Stromal cell of bone marrow (primary cell): ENCODE results near the gene SLC35F1.
"Not testable (repeated sequence)": the region's sequence is repeated elsewhere in the genome, so short reads cannot be mapped to it uniquely, and the experiment has no call there.

Experiments used
- DNase-seq: peaks from one replicate; pipeline ENCODE4 v3.0.0-alpha.2; 2012; ENCODE audit warnings: low read depth

The SLC35F1 gene

GRCh38 chr6:117927866-117928265 is 20.8 kb downstream of the SLC35F1 start:
- DNase-seq, result no peak

GRCh38 chr6:117928833-117929232 is 21.8 kb downstream of the SLC35F1 start:
- DNase-seq, result no peak

- DNase-seq, result no peak
These were observed 22.4 kb downstream of the SLC35F1 start for GRCh38 chr6:117929501-117929900.

GRCh38 chr6:117930645-117931044 is 23.6 kb downstream of the SLC35F1 start:
- no peak for DNase-seq

- no peak for DNase-seq
These were observed 24.9 kb downstream of the SLC35F1 start for GRCh38 chr6:117932001-117932400.

- DNase-seq, result no peak
These were observed 25.6 kb downstream of the SLC35F1 start for GRCh38 chr6:117932676-117933075.

GRCh38 chr6:117933471-117933870 is 26.4 kb downstream of the SLC35F1 start:
- no peak for DNase-seq

- no peak for DNase-seq
These were observed 31.4 kb downstream of the SLC35F1 start for GRCh38 chr6:117938311-117938995.

- no peak for DNase-seq
These were observed 40.2 kb downstream of the SLC35F1 start for GRCh38 chr6:117947234-117947633.

- no peak for DNase-seq
These were observed 44.7 kb downstream of the SLC35F1 start for GRCh38 chr6:117951783-117952182.

GRCh38 chr6:117955684-117956256 is 48.7 kb downstream of the SLC35F1 start:
- no peak for DNase-seq

- no peak for DNase-seq
These were observed 49.3 kb downstream of the SLC35F1 start for GRCh38 chr6:117956386-117956785.

- DNase-seq, result no peak
These were observed 51.5 kb downstream of the SLC35F1 start for GRCh38 chr6:117958536-117958935.

GRCh38 chr6:117960877-117961276 is 53.8 kb downstream of the SLC35F1 start:
- no peak for DNase-seq

GRCh38 chr6:117961301-117961700 is 54.2 kb downstream of the SLC35F1 start:
- DNase-seq, result no peak

- DNase-seq, result not testable (repeated sequence)
These were observed 58.7 kb downstream of the SLC35F1 start for GRCh38 chr6:117965763-117966162.

GRCh38 chr6:117971637-117972036 is 64.6 kb downstream of the SLC35F1 start:
- no peak for DNase-seq

GRCh38 chr6:117974914-117975627 is 68.0 kb downstream of the SLC35F1 start:
- no peak for DNase-seq

GRCh38 chr6:117976030-117976651 is 69.1 kb downstream of the SLC35F1 start:
- DNase-seq, result peak; percentile 18

GRCh38 chr6:117985916-117986315 is 78.9 kb downstream of the SLC35F1 start:
- no peak for DNase-seq

- DNase-seq, result no peak
These were observed 79.3 kb downstream of the SLC35F1 start for GRCh38 chr6:117986396-117986795.

- no peak for DNase-seq
These were observed 82.0 kb downstream of the SLC35F1 start for GRCh38 chr6:117989086-117989485.

GRCh38 chr6:117990151-117990550 is 83.1 kb downstream of the SLC35F1 start:
- no peak for DNase-seq
